ENCODE results near the gene SENP5. TPM values are rescaled to one million over a fixed set of nuclear protein-coding genes. Genes with fewer than 3 reads are reported as not detected.

Gene SENP5
- polyA plus RNA-seq, 3 donors: 6.7 to 10.4 (median 8.4) TPM

- Histone ChIP-seq H3K27me3 (ENCODE audit: control insufficient read depth in 2 of 2, insufficient read depth in 2 of 2, low read length in 2 of 2) (no peaks in the 10 kb centered on the region), H3K9me3 (replicated peaks in 1 of 2; ENCODE audit: control insufficient read depth in 1 of 2, insufficient read depth in 1 of 2, low read length in 2 of 2) (no peaks in the 10 kb centered on the region), H3K36me3 (replicated peaks in 1 of 2; ENCODE audit: control insufficient read depth in 1 of 2, insufficient read depth in 2 of 2, low read length in 2 of 2) (peaks cover 0 to 5% of the 10 kb centered on the region in 2 donors), H3K9ac (ENCODE audit: insufficient read depth, low read length, poor library complexity, severe bottlenecking) (no peak overlapping the region), H3K4me2 (replicated peaks; ENCODE audit: extremely low read depth, low read length, poor library complexity, severe bottlenecking) (no peak overlapping the region), H3K79me2 (ENCODE audit: insufficient read depth, low read length) (peaks cover 4% of the 10 kb centered on the region), H2AFZ (ENCODE audit: insufficient read depth, low read depth, low read length, poor library complexity, severe bottlenecking) (no peak overlapping the region), H3K4me1 (ENCODE audit: control insufficient read depth in 1 of 2, insufficient read depth in 2 of 2, low read length in 2 of 2) (peaks cover 2 to 3% of the 10 kb centered on the region in 2 donors), H3K27ac (ENCODE audit: low read depth in 1 of 2, low read length in 2 of 2) (no peak overlapping the region), H4K20me1 (ENCODE audit: insufficient read depth, low read length) (no peaks in the 10 kb centered on the region), H3K4me3 (replicated peaks in 1 of 3; ENCODE audit: low read depth in 2 of 3, low read length in 3 of 3) (no peak overlapping the region)
- no peak for DNase-seq
- H3K27ac Mint-ChIP-seq: peak overlapping the region in 3 of 7 donors; percentile 35 to 64 (median 57)
- peaks cover 0 to 2% (median 0%) of the 10 kb centered on the region in 7 donors for H3K9me3 Mint-ChIP-seq
- peaks cover 0 to 2% (median 0%) of the 10 kb centered on the region in 3 donors for H3K27me3 Mint-ChIP-seq (ENCODE audit: low read depth in 3 of 3)
- no peak for TF ChIP-seq CTCF (IDR thresholded peaks at IDR 0.05)
- intact Hi-C loops (cut with micrococcal nuclease): no loop called here
- no peak overlapping the region for H3K4me3 Mint-ChIP-seq
- WGBS (ENCODE audit: insufficient coverage): 72% methylated on average over 15 of the region's 22 CpGs
- H3K4me1 Mint-ChIP-seq: peaks cover 3% of the 10 kb centered on the region
- H3K36me3 Mint-ChIP-seq: peaks cover 0 to 12% of the 10 kb centered on the region in 2 donors
Observed at GRCh38 chr3:196948442-196949284, 80.9 kb downstream of the SENP5 start.

GRCh38 chr3:196949285-196949619 is 81.5 kb downstream of the SENP5 start:
- Histone ChIP-seq H2AFZ (ENCODE audit: insufficient read depth, low read depth, low read length, poor library complexity, severe bottlenecking) (no peak overlapping the region), H3K4me2 (replicated peaks; ENCODE audit: extremely low read depth, low read length, poor library complexity, severe bottlenecking) (no peak overlapping the region), H3K27ac (ENCODE audit: low read depth in 1 of 2, low read length in 2 of 2) (no peak overlapping the region), H3K9ac (ENCODE audit: insufficient read depth, low read length, poor library complexity, severe bottlenecking) (no peak overlapping the region), H3K9me3 (replicated peaks in 1 of 2; ENCODE audit: control insufficient read depth in 1 of 2, insufficient read depth in 1 of 2, low read length in 2 of 2) (no peaks in the 10 kb centered on the region), H3K4me3 (replicated peaks in 1 of 3; ENCODE audit: low read depth in 2 of 3, low read length in 3 of 3) (no peak overlapping the region), H3K79me2 (ENCODE audit: insufficient read depth, low read length) (no peaks in the 10 kb centered on the region), H3K27me3 (ENCODE audit: control insufficient read depth in 2 of 2, insufficient read depth in 2 of 2, low read length in 2 of 2) (no peaks in the 10 kb centered on the region), H3K4me1 (ENCODE audit: control insufficient read depth in 1 of 2, insufficient read depth in 2 of 2, low read length in 2 of 2) (no peaks in the 10 kb centered on the region), H4K20me1 (ENCODE audit: insufficient read depth, low read length) (no peaks in the 10 kb centered on the region), H3K36me3 (replicated peaks in 1 of 2; ENCODE audit: control insufficient read depth in 1 of 2, insufficient read depth in 2 of 2, low read length in 2 of 2) (peaks cover 0 to 5% of the 10 kb centered on the region in 2 donors)
- Mint-ChIP-seq H3K4me3 (no peak overlapping the region), H3K36me3 (peaks cover 0 to 12% of the 10 kb centered on the region in 2 donors), H3K27ac (peak overlapping the region in 3 of 7 donors; percentile 35 to 71 (median 66)), H3K27me3 (ENCODE audit: low read depth in 3 of 3) (peaks cover 0 to 2% (median 1%) of the 10 kb centered on the region in 3 donors), H3K9me3 (peaks cover 0 to 2% (median 0%) of the 10 kb centered on the region in 7 donors), H3K4me1 (no peaks in the 10 kb centered on the region)
- no peak for DNase-seq
- 93% methylated on average over 4 of the region's 6 CpGs for WGBS (ENCODE audit: insufficient coverage)
- intact Hi-C loops (cut with micrococcal nuclease): no loop called here
- no peak for TF ChIP-seq CTCF (IDR thresholded peaks at IDR 0.05)

Data from CD14-positive monocyte (primary cell).